A549 (cell line): ENCODE measurements around the gene IRF9. TPM values are rescaled to one million over a fixed set of nuclear protein-coding genes. Genes with fewer than 3 reads are reported as not detected.

Experiments
- ATAC-seq, 2 experiments: fragments of 200-7000 bp in 1 of 2; fragments of >200 bp in 1 of 2; cut with Nextera tagmentation in 1 of 2; cut with Tn5 transposase in 1 of 2; 3 replicates each; pipeline versions ENCODE4 v1.8.0 to v1.9.1; 2018 to 2020; ENCODE audit warnings: mild to moderate bottlenecking in 1 of 2, moderate library complexity in 1 of 2
- CTCF ChIA-PET: fragments of 300-600 bp; sonication (Branson Sonifier 250); formaldehyde crosslinking; extraction: SDS; loops from one replicate; lab custom pipeline; 2021; ENCODE audit warnings: antibody characterized with exemption, inconsistent platforms; lab: Yijun Ruan, JAX
- POLR2A ChIA-PET: fragments of 350-600 bp; formaldehyde crosslinking; extraction: SDS; loops from one replicate; lab custom pipeline; 2021; ENCODE audit warnings: antibody characterized with exemption, inconsistent platforms; lab: Yijun Ruan, JAX
- DNase-seq, 2 experiments: peaks; one replicate each; pipeline versions ENCODE4 v3.0.0 to v3.0.0-alpha.2; 2011 to 2016; ENCODE audit warnings: low read depth in 1 of 2, low spot score in 1 of 2
- FAIRE-seq: peaks from 2 replicates; lab custom pipeline; 2011; peaks lifted over from hg19 to GRCh38; lab: Jason Lieb, UNC
- H3K27ac ChIP-seq, 2 experiments: fragments of >200 bp; sonication (Bioruptor Twin); formaldehyde crosslinking; 3 replicates each; pipeline ENCODE4 v1.5.1; 2016 to 2017
- H3K4me1 ChIP-seq: fragments of >200 bp; sonication (Bioruptor Twin); formaldehyde crosslinking; 3 replicates; pipeline ENCODE4 v1.6.1; 2016
- H3K4me2 ChIP-seq: fragments of >200 bp; sonication (Bioruptor Twin); formaldehyde crosslinking; 3 replicates; pipeline ENCODE4 v1.6.1; 2016
- H3K4me3 ChIP-seq: fragments of >200 bp; sonication (Bioruptor Twin); formaldehyde crosslinking; 3 replicates; pipeline ENCODE4 v1.5.1; 2016
- H3K9me3 ChIP-seq: fragments of >200 bp; sonication (Bioruptor Twin); formaldehyde crosslinking; 3 replicates; pipeline ENCODE4 v1.6.1; 2016
- BHLHE40 ChIP-seq: IDR thresholded peaks from 2 replicates; pipeline ENCODE4 v1.6.1; 2012; ENCODE audit warnings: low read depth, low read length, inconsistent platforms
- CHD2 ChIP-seq: fragments of 150-350 bp; IDR thresholded peaks from 2 replicates; pipeline ENCODE4 v1.6.1; 2014; ENCODE audit warnings: low read length; ENCODE audit not compliant: partially characterized antibody
- CTCF ChIP-seq: fragments of >200 bp; sonication (Bioruptor Twin); formaldehyde crosslinking; IDR thresholded peaks from 3 replicates; pipeline ENCODE4 v1.5.1; 2016
- ELK1 ChIP-seq: fragments of 150-350 bp; IDR thresholded peaks from 2 replicates; pipeline ENCODE4 v1.6.1; 2014; ENCODE audit warnings: low read depth, mild to moderate bottlenecking, low read length
- FOSB ChIP-seq: fragments of 250-450 bp; sonication (Bioruptor Pico); IDR thresholded peaks from 2 replicates; pipeline ENCODE4 v1.5.0; 2020; ENCODE audit warnings: mild to moderate bottlenecking, moderate library complexity
- HDAC2 ChIP-seq: fragments of 200-600 bp; sonication (generic); IDR thresholded peaks from 2 replicates; pipeline ENCODE4 v1.6.1; 2016
- HES2 ChIP-seq: fragments of >200 bp; sonication (Bioruptor Twin); formaldehyde crosslinking; IDR thresholded peaks from 2 replicates; pipeline ENCODE4 v1.6.1; 2016
- HEYL ChIP-seq: fragments of 250-450 bp; sonication (Bioruptor Pico); IDR thresholded peaks from 2 replicates; pipeline ENCODE4 v1.8.0; 2021; ENCODE audit warnings: mild to moderate bottlenecking, moderate library complexity
- HMGXB4 ChIP-seq: fragments of 250-450 bp; sonication (Bioruptor Pico); IDR thresholded peaks from 2 replicates; pipeline ENCODE4 v1.5.0; 2021; ENCODE audit warnings: mild to moderate bottlenecking, moderate library complexity, borderline replicate concordance
- JUN ChIP-seq, 2 experiments: fragments of >200 bp; sonication (Bioruptor Twin); formaldehyde crosslinking; IDR thresholded peaks; 2 replicates in 1 of 2; 3 replicates in 1 of 2; pipeline ENCODE4 v1.6.1; 2016 to 2017
- JUNB ChIP-seq: fragments of >200 bp; sonication (Bioruptor Twin); formaldehyde crosslinking; IDR thresholded peaks from 2 replicates; pipeline ENCODE4 v1.6.1; 2016
- KDM1A ChIP-seq: fragments of 200-600 bp; sonication (generic); IDR thresholded peaks from 2 replicates; pipeline ENCODE4 v1.6.1; 2016; ENCODE audit warnings: low read depth, mild to moderate bottlenecking
- KDM5A ChIP-seq: fragments of 200-600 bp; sonication (generic); IDR thresholded peaks from 2 replicates; pipeline ENCODE4 v1.6.1; 2016; ENCODE audit warnings: antibody characterized with exemption, mild to moderate bottlenecking
- NFE2L2 ChIP-seq: fragments of 150-350 bp; conservative IDR thresholded peaks from 2 replicates; pipeline ENCODE4 v1.6.1; 2014; ENCODE audit warnings: low read length
- NPAS2 ChIP-seq: fragments of 250-450 bp; sonication (Bioruptor Pico); IDR thresholded peaks from 2 replicates; pipeline ENCODE4 v1.8.0; 2022; ENCODE audit warnings: mild to moderate bottlenecking, moderate library complexity, borderline replicate concordance
- POLR2A ChIP-seq: IDR thresholded peaks from 2 replicates; pipeline ENCODE4 v1.6.1; 2012; ENCODE audit warnings: mild to moderate bottlenecking, low read length
- POLR2AphosphoS2 ChIP-seq: conservative IDR thresholded peaks from 2 replicates; pipeline ENCODE4 v1.6.1; 2012; ENCODE audit warnings: low read length, improper control_type of control experiment, inconsistent platforms
- SMC3 ChIP-seq: fragments of >200 bp; sonication (Bioruptor Twin); formaldehyde crosslinking; IDR thresholded peaks from 3 replicates; pipeline ENCODE4 v1.6.1; 2018; ENCODE audit warnings: inconsistent platforms
- TP53 ChIP-seq: fragments of 250-450 bp; sonication (Bioruptor Pico); IDR thresholded peaks from 2 replicates; pipeline ENCODE4 v1.5.0; 2021; ENCODE audit warnings: mild to moderate bottlenecking, moderate library complexity
- USF2 ChIP-seq: fragments of 450-650 bp; IDR thresholded peaks from 2 replicates; pipeline ENCODE4 v1.6.1; 2014; ENCODE audit warnings: antibody characterized with exemption
- ZC3H11A ChIP-seq: fragments of 450-650 bp; IDR thresholded peaks from 2 replicates; pipeline ENCODE4 v1.6.1; 2014; ENCODE audit warnings: antibody characterized with exemption, mild to moderate bottlenecking
- ZNF302 ChIP-seq: fragments of 250-450 bp; sonication (Bioruptor Pico); IDR thresholded peaks from 2 replicates; pipeline ENCODE4 v1.9.0; 2021; ENCODE audit warnings: inconsistent platforms, mild to moderate bottlenecking, moderate library complexity
- ZSCAN20 ChIP-seq: fragments of 250-450 bp; sonication (Bioruptor Pico); IDR thresholded peaks from 2 replicates; pipeline ENCODE4 v1.8.0; 2022; ENCODE audit warnings: mild to moderate bottlenecking, moderate library complexity
- WGBS: methylation state at CpG from one replicate; pipeline ENCODE4 v1.1.6; 2017; ENCODE audit errors: missing lambda C conversion rate; 5-methylcytosine and 5-hydroxymethylcytosine counted together
- polyA plus RNA-seq, 4 experiments: library from polyadenylated mRNA; depleted of rRNA in 3 of 4; stranded (reverse); fragments of >200 nt; fragmentation: RNase III in 1 of 4; extraction: RNeasy Plus Mini Kit Qiagen cat#74134 plus additional on column Dnase treatment in 1 of 4; gene quantifications; 2 replicates in 3 of 4; 3 replicates in 1 of 4; pipeline ENCODE4 v1.2.3, GENCODE V29; 2011 to 2017

The IRF9 gene
- polyA plus RNA-seq, 2 of the 4 experiments (the other 2 are of a cell fraction), result 19.0 to 23.1 TPM

- ChIA-PET POLR2A (interaction anchor here (1.2 to 1.6 kb wide), 2 partner anchors 11 to 17 kb away, joined by 4 read pairs; partner anchors contain the start of genes IPO4 and IRF9), CTCF (interaction anchor here (1.0 to 3.6 kb wide), 5 partner anchors 8 to 14 kb away, joined by 4 to 14 read pairs (median 5); partner anchors contain the start of gene IRF9)
- no peak within 1 kb of the TSS for H3K4me2 ChIP-seq
- no peak within 1 kb of the TSS for H3K27ac ChIP-seq
- H3K4me1 ChIP-seq, result no peaks in the 10 kb centered on the region
- DNase-seq (no peak), FAIRE-seq (no peak), ATAC-seq (no peak)
- TF ChIP-seq FOSB, result no peak
- TF ChIP-seq BHLHE40, result no peak
- H3K4me3 ChIP-seq, result no peak within 1 kb of the TSS
- 95% methylated on average over 50 of the region's 63 CpGs for WGBS
- no peaks in the 10 kb centered on the region for H3K9me3 ChIP-seq
These were observed 10.6 kb downstream of the IRF9 start, which contains the start of gene REC8 for GRCh38 chr14:24171422-24172260. REC8 (plus strand) TSS chr14:24172080; CDS start chr14:24172553, 473 bp downstream.

- ATAC-seq, result no peak; a peak in 1 of 6 replicates
- TF ChIP-seq KDM5A (no peak), USF2 (no peak), CHD2 (no peak), ELK1 (no peak), TP53 (CRISPR knock-in tag) (no peak), NFE2L2 (no peak), ZC3H11A (no peak), JUN (IDR thresholded peaks at IDR 0.05) (no peak), ZSCAN20 (CRISPR knock-in tag) (no peak), HEYL (CRISPR knock-in tag) (no peak), POLR2A (no peak), NPAS2 (CRISPR knock-in tag) (no peak), KDM1A (no peak), SMC3 (no peak), HDAC2 (no peak), POLR2AphosphoS2 (no peak)
- no peak for FAIRE-seq
- Histone ChIP-seq H3K4me1 (no peaks in the 10 kb centered on the region), H3K9me3 (no peaks in the 10 kb centered on the region), H3K27ac (no peak overlapping the region), H3K4me3 (no peak overlapping the region), H3K4me2 (no peak overlapping the region)
- DNase-seq, result no peak
- CTCF ChIA-PET, result interaction anchor here (1.0 to 3.6 kb wide), 4 partner anchors 8 to 13 kb away, joined by 3 to 14 read pairs (median 8); partner anchors contain the start of gene IRF9
- POLR2A ChIA-PET, result interaction anchor here (1.6 kb wide), 1 partner anchor 11 kb away, joined by 4 read pairs; the partner anchor contains the start of gene IRF9
- WGBS, result 93% methylated on average over 30 of the region's 30 CpGs
These were observed 11.3 kb downstream of the IRF9 start for GRCh38 chr14:24172261-24172860.

GRCh38 chr14:24172871-24173281 lies 11.8 kb downstream of the IRF9 start:
- Histone ChIP-seq H3K4me1 (no peaks in the 10 kb centered on the region), H3K9me3 (no peaks in the 10 kb centered on the region), H3K4me3 (no peak overlapping the region), H3K4me2 (no peak overlapping the region), H3K27ac (no peak overlapping the region)
- POLR2A ChIA-PET, result interaction anchor here (1.6 kb wide), 1 partner anchor 12 kb away, joined by 4 read pairs; the partner anchor contains the start of gene IRF9
- CTCF ChIA-PET, result interaction anchor here (0.7 to 2.2 kb wide), 5 partner anchors 9 to 43 kb away, joined by 3 to 10 read pairs (median 3); partner anchors contain the start of gene IRF9
- 89% methylated on average over 20 of the region's 20 CpGs for WGBS
- ATAC-seq, result peak in 1 of 2 experiments; percentile 19; a peak in 2 of 6 replicates
- no peak for DNase-seq
- no peak for FAIRE-seq
- no peak for TF ChIP-seq HES2
- TF ChIP-seq HMGXB4 (CRISPR knock-in tag), result no peak
- TF ChIP-seq NFE2L2, result no peak
- TF ChIP-seq KDM1A, result no peak
- no peak for TF ChIP-seq NPAS2 (CRISPR knock-in tag)
- no peak for TF ChIP-seq ZSCAN20 (CRISPR knock-in tag)
- no peak for TF ChIP-seq ZNF302
- TF ChIP-seq JUNB, result no peak
- TF ChIP-seq ELK1, result no peak
- TF ChIP-seq CTCF, result no peak
